Measurements from ENCODE around the gene RXRA.

GRCh38 chr9:134460896-134461295 lies 134.6 kb downstream of the RXRA start:
- TF ChIP-seq POLR2A (IDR thresholded peaks at IDR 0.05; ENCODE audit: low read depth, low read length) (no peak), CTCF (conservative IDR thresholded peaks at IDR 0.05; ENCODE audit: low read depth, low read length) (no peak), RFX5 (IDR thresholded peaks at IDR 0.05; ENCODE audit: low read depth, low read length) (no peak), MAZ (IDR thresholded peaks at IDR 0.05; ENCODE audit: borderline replicate concordance, low read depth, low read length) (no peak), RAD21 (IDR thresholded peaks at IDR 0.05; ENCODE audit: low read length) (no peak), MAFK (IDR thresholded peaks at IDR 0.05; ENCODE audit: low read depth, low read length) (no peak), USF2 (IDR thresholded peaks at IDR 0.05; ENCODE audit: low read depth, low read length) (no peak)
